K562 (cell line): Measurements from ENCODE around the gene NT5DC1. TPM values are rescaled to one million over a fixed set of nuclear protein-coding genes. Genes with fewer than 3 reads are reported as not detected.
A peak's percentile ranks its signal among the peaks of the same experiment; 100 is the strongest.

Experiments
- BCLAF1 ChIP-seq, 2 experiments: fragments of 450-650 bp in 1 of 2; IDR thresholded peaks; 2 replicates each; pipeline ENCODE4 v1.6.1; 2011 to 2017; ENCODE audit warnings: low read depth in 2 of 2, antibody characterized with exemption in 1 of 2, borderline replicate concordance in 1 of 2, low read length in 1 of 2, mild to moderate bottlenecking in 1 of 2, mixed read lengths in 1 of 2; ENCODE audit not compliant: control insufficient read depth in 1 of 2
- ELF1 ChIP-seq: fragments of 200-800 bp; sonication (Bioruptor generic); IDR thresholded peaks from 2 replicates; pipeline ENCODE4 v1.6.1; 2016; ENCODE audit warnings: missing genetic modification characterization, missing compliant biosample characterization
- EP300 ChIP-seq: IDR thresholded peaks from 2 replicates; pipeline ENCODE4 v1.6.1; 2012; ENCODE audit warnings: low read length, improper control_type of control experiment
- ESRRA ChIP-seq: fragments of 450-650 bp; IDR thresholded peaks from 2 replicates; pipeline ENCODE4 v1.6.1; 2014; ENCODE audit warnings: low read depth, mild to moderate bottlenecking, moderate library complexity, borderline replicate concordance
- HDAC3 ChIP-seq: fragments of 450-650 bp; IDR thresholded peaks from 2 replicates; pipeline ENCODE4 v1.6.1; 2018; ENCODE audit warnings: borderline replicate concordance, mild to moderate bottlenecking, moderate library complexity; ENCODE audit not compliant: partially characterized antibody
- JUND ChIP-seq, 2 experiments: IDR thresholded peaks; 2 replicates in 1 of 2; 3 replicates in 1 of 2; pipeline ENCODE4 v1.6.1; 2011; ENCODE audit warnings: borderline replicate concordance in 2 of 2, low read depth in 2 of 2, low read length in 2 of 2, improper control_type of control experiment in 1 of 2, missing biosample characterization in 1 of 2, missing genetic modification characterization in 1 of 2, missing genetic modification reagents in 1 of 2
- MTA2 ChIP-seq: fragments of 450-650 bp; IDR thresholded peaks from 2 replicates; pipeline ENCODE4 v1.6.1; 2016; ENCODE audit warnings: low read depth
- MYC ChIP-seq, 2 experiments: fragments of 250-450 bp in 1 of 2; sonication (Bioruptor Pico) in 1 of 2; IDR thresholded peaks; 2 replicates each; pipeline versions ENCODE4 v1.5.1 to v1.6.1; 2012 to 2021; ENCODE audit warnings: low read depth in 2 of 2, borderline replicate concordance in 1 of 2, improper control_type of control experiment in 1 of 2, low read length in 1 of 2, mild to moderate bottlenecking in 1 of 2, moderate library complexity in 1 of 2
- NFE2 ChIP-seq: IDR thresholded peaks from 2 replicates; pipeline ENCODE4 v1.6.1; 2014; ENCODE audit warnings: antibody characterized with exemption, low read depth
- NR4A1 ChIP-seq, 2 experiments: fragments of 250-450 bp in 1 of 2; fragments of 450-650 bp in 1 of 2; sonication (Bioruptor Pico) in 1 of 2; IDR thresholded peaks; 2 replicates each; pipeline versions ENCODE4 v1.4.0 to v1.6.1; 2016 to 2020; ENCODE audit warnings: mild to moderate bottlenecking in 2 of 2, missing compliant biosample characterization in 1 of 2, missing genetic modification characterization in 1 of 2, moderate library complexity in 1 of 2
- POLR2B ChIP-seq: fragments of 450-650 bp; IDR thresholded peaks from 2 replicates; pipeline ENCODE4 v1.6.1; 2018; ENCODE audit warnings: low read depth; ENCODE audit not compliant: partially characterized antibody
- SMARCB1 ChIP-seq: IDR thresholded peaks from 2 replicates; pipeline ENCODE4 v1.6.1; 2011; ENCODE audit warnings: improper control_type of control experiment, low read depth; ENCODE audit not compliant: insufficient read length
- SREBF2 ChIP-seq: sonication (generic); formaldehyde crosslinking; IDR thresholded peaks from 2 replicates; pipeline ENCODE4 v1.4.0; 2020; ENCODE audit warnings: mild to moderate bottlenecking, missing genetic modification reagents
- TARDBP ChIP-seq: fragments of 450-650 bp; IDR thresholded peaks from 2 replicates; pipeline ENCODE4 v1.6.1; 2016
- TBL1XR1 ChIP-seq, 2 experiments: IDR thresholded peaks; 2 replicates each; pipeline ENCODE4 v1.6.1; 2012; ENCODE audit warnings: improper control_type of control experiment in 2 of 2, low read length in 2 of 2, mild to moderate bottlenecking in 1 of 2
- TEAD4 ChIP-seq, 2 experiments: sonication (generic) in 1 of 2; formaldehyde crosslinking in 1 of 2; IDR thresholded peaks; 2 replicates each; pipeline versions ENCODE4 v1.6.1 to v1.8.0; 2012 to 2022; ENCODE audit warnings: borderline replicate concordance in 1 of 2, inconsistent platforms in 1 of 2, low read length in 1 of 2, mild to moderate bottlenecking in 1 of 2, missing genetic modification reagents in 1 of 2
- XRCC4 ChIP-seq: IDR thresholded peaks from one replicate; pipeline ENCODE4 v1.6.1; 2011; ENCODE audit not compliant: insufficient read depth, insufficient read length; ENCODE audit errors: extremely low read depth
- ZNF217 ChIP-seq: sonication (generic); formaldehyde crosslinking; IDR thresholded peaks from 2 replicates; pipeline ENCODE4 v1.8.0; 2022; ENCODE audit warnings: mild to moderate bottlenecking, missing genetic modification reagents
- ZNF347 ChIP-seq: fragments of 450-650 bp; formaldehyde crosslinking; IDR thresholded peaks from 2 replicates; pipeline ENCODE4 v1.4.0; 2020; ENCODE audit warnings: low read depth, mild to moderate bottlenecking, moderate library complexity
- ZNF561 ChIP-seq: fragments of 450-650 bp; formaldehyde crosslinking; conservative IDR thresholded peaks from 2 replicates; pipeline ENCODE4 v1.4.0; 2020; ENCODE audit warnings: mild to moderate bottlenecking, moderate library complexity
- polyA plus RNA-seq, 8 experiments: library from polyadenylated mRNA; depleted of rRNA in 4 of 8; stranded (reverse) in 5 of 8; unstranded in 3 of 8; fragments of >200 nt; fragmentation: Nextera tagmentation in 2 of 8; fragmentation: Illumina TruSeq in 1 of 8; extraction: Ambion mirVana in 2 of 8; extraction: Trizol in 1 of 8; gene quantifications; 2 replicates each; pipeline versions ENCODE4 v1.2.1 to v1.2.3, GENCODE V29; 2011 to 2014; ENCODE audit warnings: inconsistent platforms in 1 of 8, missing spikeins in 1 of 8
- total RNA-seq, 7 experiments: library from RNA; depleted of rRNA in 6 of 7; stranded (reverse); fragments of >200 nt in 6 of 7; fragmentation: Illumina TruSeq in 2 of 7; extraction: Trizol in 2 of 7; gene quantifications; 2 replicates each; pipeline versions ENCODE4 v1.2.1 to v1.2.3, GENCODE V29; 2011 to 2021; ENCODE audit warnings: low replicate concordance in 1 of 7
- TF ChIP-seq, protein P1 (sequence below): fragments of 250-450 bp; sonication (Bioruptor Pico); IDR thresholded peaks from 2 replicates; pipeline ENCODE4 v1.8.0; 2021; ENCODE audit warnings: moderate library complexity, mild to moderate bottlenecking, inconsistent platforms

NT5DC1 gene
- total and polyA plus RNA-seq, 9 of the 15 experiments (the other 6 are each of a cell fraction or from before 2014, with no cell fraction given), result 4.9 to 28.5 (median 16.3) TPM

GRCh38 chr6:116156405-116157326 lies 56.0 kb downstream of the NT5DC1 start (continued):
- TF ChIP-seq JUND (IDR thresholded peaks at IDR 0.05; ENCODE audit: borderline replicate concordance, low read depth, low read length) (peak; percentile 48; the same call in 1 of the 2 replicates), JUND (tag; IDR thresholded peaks at IDR 0.05; ENCODE audit: borderline replicate concordance, low read depth, low read length) (no peak; the same call in 2 of the 3 replicates), MYC (IDR thresholded peaks at IDR 0.05; ENCODE audit: low read depth, low read length) (peak; percentile 26; the same call in 1 of the 2 replicates), MYC (CRISPR knock-in tag; IDR thresholded peaks at IDR 0.05; ENCODE audit: borderline replicate concordance, low read depth) (no peak), NR4A1 (CRISPR knock-in tag; IDR thresholded peaks at IDR 0.05) (no peak), NR4A1 (tag; IDR thresholded peaks at IDR 0.05) (no peak), ZNF217 (CRISPR knock-in tag) (no peak), SMARCB1 (no peak), XRCC4 (no peak), MTA2 (peak; percentile 58; the same call in 1 of the 2 replicates), ESRRA (peak; percentile 64; the same call in 1 of the 2 replicates), ZNF561 (CRISPR knock-in tag) (no peak), TBL1XR1 (IDR thresholded peaks at IDR 0.05; ENCODE audit: low read length in 2 of 2) (no peak), TEAD4 (IDR thresholded peaks at IDR 0.05; ENCODE audit: low read length) (peak; percentile 76), TEAD4 (CRISPR knock-in tag; IDR thresholded peaks at IDR 0.05; ENCODE audit: borderline replicate concordance) (no peak), HDAC3 (peak; percentile 29), ELF1 (tag) (no peak), TARDBP (no peak), EP300 (peak; percentile 63; the same call in 1 of the 2 replicates), NFE2 (peak; percentile 92), POLR2B (no peak), SREBF2 (CRISPR knock-in tag) (no peak), BCLAF1 (IDR thresholded peaks at IDR 0.05; ENCODE audit: borderline replicate concordance in 1 of 2, control insufficient read depth in 1 of 2, low read depth in 2 of 2, low read length in 1 of 2) (no peak), ZNF347 (CRISPR knock-in tag) (no peak)
- TF ChIP-seq, protein P1, sequence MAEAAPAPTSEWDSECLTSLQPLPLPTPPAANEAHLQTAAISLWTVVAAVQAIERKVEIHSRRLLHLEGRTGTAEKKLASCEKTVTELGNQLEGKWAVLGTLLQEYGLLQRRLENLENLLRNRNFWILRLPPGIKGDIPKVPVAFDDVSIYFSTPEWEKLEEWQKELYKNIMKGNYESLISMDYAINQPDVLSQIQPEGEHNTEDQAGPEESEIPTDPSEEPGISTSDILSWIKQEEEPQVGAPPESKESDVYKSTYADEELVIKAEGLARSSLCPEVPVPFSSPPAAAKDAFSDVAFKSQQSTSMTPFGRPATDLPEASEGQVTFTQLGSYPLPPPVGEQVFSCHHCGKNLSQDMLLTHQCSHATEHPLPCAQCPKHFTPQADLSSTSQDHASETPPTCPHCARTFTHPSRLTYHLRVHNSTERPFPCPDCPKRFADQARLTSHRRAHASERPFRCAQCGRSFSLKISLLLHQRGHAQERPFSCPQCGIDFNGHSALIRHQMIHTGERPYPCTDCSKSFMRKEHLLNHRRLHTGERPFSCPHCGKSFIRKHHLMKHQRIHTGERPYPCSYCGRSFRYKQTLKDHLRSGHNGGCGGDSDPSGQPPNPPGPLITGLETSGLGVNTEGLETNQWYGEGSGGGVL (CRISPR knock-in tag), result no peak
